HepG2 (cell line): Measurements from ENCODE around the gene BCAM. TPM values are rescaled to one million over a fixed set of nuclear protein-coding genes. Genes with fewer than 3 reads are reported as not detected.

Source experiments
- ATF2 ChIP-seq: sonication (generic); formaldehyde crosslinking; IDR thresholded peaks from 2 replicates; pipeline ENCODE4 v1.4.0; 2020; ENCODE audit warnings: missing genetic modification reagents
- ATF4 ChIP-seq, 2 experiments: fragments of 450-650 bp in 1 of 2; sonication (generic) in 1 of 2; formaldehyde crosslinking; IDR thresholded peaks; 2 replicates each; pipeline versions ENCODE4 v1.5.0 to v1.8.0; 2020 to 2022; ENCODE audit warnings: mild to moderate bottlenecking in 1 of 2, missing genetic modification reagents in 1 of 2
- CEBPG ChIP-seq: IDR thresholded peaks from 2 replicates; pipeline ENCODE4 v1.6.1; 2016
- CREM ChIP-seq, 2 experiments: sonication (generic) in 1 of 2; formaldehyde crosslinking in 1 of 2; IDR thresholded peaks; 2 replicates each; pipeline versions ENCODE4 v1.4.0 to v1.6.1; 2016 to 2020; ENCODE audit warnings: antibody characterized with exemption in 1 of 2, mild to moderate bottlenecking in 1 of 2, missing genetic modification reagents in 1 of 2
- GFI1 ChIP-seq: sonication (generic); formaldehyde crosslinking; IDR thresholded peaks from 2 replicates; pipeline ENCODE4 v1.5.0; 2020; ENCODE audit warnings: missing genetic modification reagents, mild to moderate bottlenecking, borderline replicate concordance
- NR2F1 ChIP-seq, 2 experiments: fragments of 450-650 bp in 1 of 2; formaldehyde crosslinking in 1 of 2; IDR thresholded peaks; 2 replicates each; pipeline versions ENCODE4 v1.5.0 to v1.6.1; 2016 to 2020; ENCODE audit warnings: mild to moderate bottlenecking in 1 of 2, missing compliant biosample characterization in 1 of 2, missing genetic modification reagents in 1 of 2, moderate library complexity in 1 of 2
- POGK ChIP-seq: sonication (generic); formaldehyde crosslinking; conservative IDR thresholded peaks from 2 replicates; pipeline ENCODE4 v1.8.0; 2022; ENCODE audit warnings: mild to moderate bottlenecking, moderate library complexity, missing genetic modification reagents
- RXRB ChIP-seq: IDR thresholded peaks from 2 replicates; pipeline ENCODE4 v1.6.1; 2016; ENCODE audit warnings: borderline replicate concordance, missing genetic modification reagents, missing compliant biosample characterization
- SKI ChIP-seq: fragments of 450-650 bp; IDR thresholded peaks from one replicate; pipeline ENCODE4 v1.6.1; 2018; ENCODE audit warnings: mild to moderate bottlenecking; ENCODE audit not compliant: partially characterized antibody
- ZBTB34 ChIP-seq: sonication (generic); formaldehyde crosslinking; IDR thresholded peaks from 2 replicates; pipeline ENCODE4 v1.8.0; 2022; ENCODE audit warnings: mild to moderate bottlenecking, missing genetic modification reagents
- ZNF609 ChIP-seq: sonication (generic); formaldehyde crosslinking; IDR thresholded peaks from 2 replicates; pipeline ENCODE4 v1.4.0; 2020; ENCODE audit warnings: mild to moderate bottlenecking, missing genetic modification reagents, borderline replicate concordance
- polyA plus RNA-seq, 8 experiments: library from polyadenylated mRNA; depleted of rRNA in 3 of 8; stranded (reverse) in 7 of 8; unstranded in 1 of 8; fragments of >200 nt; fragmentation: Illumina TruSeq in 4 of 8; extraction: Trizol in 4 of 8; gene quantifications; 2 replicates each; pipeline versions ENCODE4 v1.2.1 to v1.2.3, GENCODE V29; 2011 to 2016; ENCODE audit warnings: low read depth in 4 of 8, missing spikeins in 1 of 8, mixed read lengths in 1 of 8; ENCODE audit not compliant: insufficient read depth in 1 of 8
- total RNA-seq, 5 experiments: library from RNA; depleted of rRNA; stranded (reverse); fragments of >200 nt; fragmentation: Illumina TruSeq; extraction: Trizol; gene quantifications; 2 replicates each; pipeline ENCODE4 v1.2.3, GENCODE V29; 2016; ENCODE audit warnings: low read depth in 1 of 5

Gene BCAM
- total and polyA plus RNA-seq, 2 of the 13 experiments (the other 11 are each of a cell fraction or from before 2014, with no cell fraction given) = 51.2 to 62.7 TPM

GRCh38 chr19:44765033-44765948 is 43.6 kb upstream of the BCAM start (continued):
- peak; percentile 43; the same call in 1 of the 2 replicates for TF ChIP-seq ZNF609
- TF ChIP-seq POGK (CRISPR knock-in tag) = peak; percentile 68
- peak; percentile 57 for TF ChIP-seq CREM (IDR thresholded peaks at IDR 0.05)
- TF ChIP-seq CREM (CRISPR knock-in tag; IDR thresholded peaks at IDR 0.05) = no peak
- peak; percentile 40; the same call in 1 of the 2 replicates for TF ChIP-seq GFI1 (CRISPR knock-in tag)
- TF ChIP-seq ATF2 (CRISPR knock-in tag) = peak; percentile 79
- peak; percentile 88 for TF ChIP-seq RXRB
- TF ChIP-seq SKI = peak; percentile 98
- peak in 1 of 2 experiments; percentile 60; a peak in 1 of 4 replicates for TF ChIP-seq ATF4 (CRISPR knock-in tag; IDR thresholded peaks at IDR 0.05)
- TF ChIP-seq NR2F1 (CRISPR knock-in tag; IDR thresholded peaks at IDR 0.05) = peak; percentile 94
- peak; percentile 74; the same call in 1 of the 2 replicates for TF ChIP-seq ZBTB34 (CRISPR knock-in tag)
- peak; percentile 96 for TF ChIP-seq CEBPG
